ENCODE measurements around the gene FBXW7.

GRCh38 chr4:152424977-152425376 is 110.9 kb downstream of the FBXW7 start:
- no peak for TF ChIP-seq ZNF24 (tag by site-specific recombination; IDR thresholded peaks at IDR 0.05)
- TF ChIP-seq ZNF155 (tag by site-specific recombination; IDR thresholded peaks at IDR 0.05), result no peak
- no peak for TF ChIP-seq HIC1 (tag by site-specific recombination; IDR thresholded peaks at IDR 0.05)
- TF ChIP-seq ZBTB8A (tag by site-specific recombination; IDR thresholded peaks at IDR 0.05), result no peak
- no peak for TF ChIP-seq YY2 (tag by site-specific recombination; IDR thresholded peaks at IDR 0.05)
- no peak for TF ChIP-seq CTCF (tag by site-specific recombination; IDR thresholded peaks at IDR 0.05)
- no peak for TF ChIP-seq BCL11A (tag by site-specific recombination; IDR thresholded peaks at IDR 0.05; ENCODE audit: low read depth)
- TF ChIP-seq IKZF3 (tag by site-specific recombination; IDR thresholded peaks at IDR 0.05), result no peak
- TF ChIP-seq YY1 (tag by site-specific recombination; IDR thresholded peaks at IDR 0.05), result no peak
- TF ChIP-seq MEIS1 (CRISPR knock-in tag; IDR thresholded peaks at IDR 0.05; ENCODE audit: borderline replicate concordance), result no peak
